ENCODE measurements around the gene TNC. TPM values are rescaled to one million over a fixed set of nuclear protein-coding genes. Genes with fewer than 3 reads are reported as not detected.

TNC gene
- polyA plus RNA-seq, 1 experiment, result 648 TPM

GRCh38 chr9:115050002-115050490 is 67.9 kb downstream of the TNC start:
- H3K4me3 ChIP-seq (ENCODE audit: low read depth, low read length), result no peak overlapping the region
- CTCF ChIA-PET, result no interaction called here
- no peaks in the 10 kb centered on the region for H3K27me3 ChIP-seq (ENCODE audit: control insufficient read depth, insufficient read depth, low read length)
- no peak for TF ChIP-seq CTCF (IDR thresholded peaks at IDR 0.05; ENCODE audit: insufficient read depth, low read depth, low read length)
- no peak for DNase-seq (ENCODE audit: low read depth)
- POLR2A ChIA-PET, result no interaction called here
- no peaks in the 10 kb centered on the region for H3K36me3 ChIP-seq (ENCODE audit: control insufficient read depth, insufficient read depth, low read length)

GRCh38 chr9:115046824-115047223 is 71.1 kb downstream of the TNC start:
- TF ChIP-seq CTCF (IDR thresholded peaks at IDR 0.05; ENCODE audit: insufficient read depth, low read depth, low read length), result no peak
- no peak for DNase-seq (ENCODE audit: low read depth)
- no peaks in the 10 kb centered on the region for H3K36me3 ChIP-seq (ENCODE audit: control insufficient read depth, insufficient read depth, low read length)

GRCh38 chr9:115046199-115046598 is 71.8 kb downstream of the TNC start:
- DNase-seq (ENCODE audit: low read depth), result no peak
- Histone ChIP-seq H3K4me3 (ENCODE audit: low read depth, low read length) (no peak overlapping the region), H3K27me3 (ENCODE audit: control insufficient read depth, insufficient read depth, low read length) (no peaks in the 10 kb centered on the region), H3K36me3 (ENCODE audit: control insufficient read depth, insufficient read depth, low read length) (no peaks in the 10 kb centered on the region)
- ChIA-PET CTCF (interaction anchor here (0.6 to 2.0 kb wide), 3 partner anchors 15 to 1012 kb away, joined by 4 read pairs; no protein-coding TSS in a partner anchor), POLR2A (no interaction called here)
- no peak for TF ChIP-seq CTCF (IDR thresholded peaks at IDR 0.05; ENCODE audit: insufficient read depth, low read depth, low read length)

More at GRCh38 chr9:115046824-115047223, 71.1 kb downstream of the TNC start:
- Histone ChIP-seq H3K4me3 (ENCODE audit: low read depth, low read length) (no peak overlapping the region), H3K27me3 (ENCODE audit: control insufficient read depth, insufficient read depth, low read length) (no peaks in the 10 kb centered on the region)
- CTCF ChIA-PET, result no interaction called here
- POLR2A ChIA-PET, result no interaction called here

- TF ChIP-seq CTCF (IDR thresholded peaks at IDR 0.05; ENCODE audit: insufficient read depth, low read depth, low read length), result no peak
- H3K36me3 ChIP-seq (ENCODE audit: control insufficient read depth, insufficient read depth, low read length), result 0 out of 2 replicates have a peak, but pooled peaks cover 1% of the 10 kb centered on the region
- no peak for DNase-seq (ENCODE audit: low read depth)
- POLR2A ChIA-PET, result no interaction called here
- no peak overlapping the region for H3K4me3 ChIP-seq (ENCODE audit: low read depth, low read length)
- H3K27me3 ChIP-seq (ENCODE audit: control insufficient read depth, insufficient read depth, low read length), result no peaks in the 10 kb centered on the region
- CTCF ChIA-PET, result no interaction called here
Observed at GRCh38 chr9:115043632-115044031, 74.3 kb downstream of the TNC start.

GRCh38 chr9:115042781-115043509 is 75.0 kb downstream of the TNC start:
- no peak for DNase-seq (ENCODE audit: low read depth)
- ChIA-PET CTCF (no interaction called here), POLR2A (no interaction called here)
- H3K27me3 ChIP-seq (ENCODE audit: control insufficient read depth, insufficient read depth, low read length), result no peaks in the 10 kb centered on the region
- 0 out of 2 replicates have a peak, but pooled peaks cover 1% of the 10 kb centered on the region for H3K36me3 ChIP-seq (ENCODE audit: control insufficient read depth, insufficient read depth, low read length)
- no peak for TF ChIP-seq CTCF (IDR thresholded peaks at IDR 0.05; ENCODE audit: insufficient read depth, low read depth, low read length)
- no peak overlapping the region for H3K4me3 ChIP-seq (ENCODE audit: low read depth, low read length)

Data from BJ (cell line).